NB4 (cell line): ENCODE data around the gene IL15RA.
"Not testable (repeated sequence)": the region's sequence is repeated elsewhere in the genome, so short reads cannot be mapped to it uniquely, and the experiment has no call there.

Source experiments
- DNase-seq: peaks from one replicate; pipeline ENCODE4 v3.0.0; 2010; ENCODE audit warnings: low read depth
- H3K4me3 ChIP-seq: one replicate; pipeline ENCODE4 v1.5.1; 2011; ENCODE audit warnings: mild to moderate bottlenecking, low read depth, low read length, moderate library complexity
- CTCF ChIP-seq: IDR thresholded peaks from one replicate; pipeline ENCODE4 v1.5.1; 2012; ENCODE audit warnings: low read depth, low read length
- MAX ChIP-seq: IDR thresholded peaks from 2 replicates; pipeline ENCODE4 v1.6.1; 2011; ENCODE audit warnings: low read depth, low read length
- MYC ChIP-seq: IDR thresholded peaks from 2 replicates; pipeline ENCODE4 v1.6.1; 2011; ENCODE audit warnings: low read depth, low read length
- POLR2A ChIP-seq: IDR thresholded peaks from 2 replicates; pipeline ENCODE4 v1.6.1; 2011; ENCODE audit warnings: mild to moderate bottlenecking; ENCODE audit not compliant: insufficient read length; ENCODE audit errors: extremely low read depth

IL15RA gene

GRCh38 chr10:5947471-5948207, 29.7 kb downstream of the IL15RA start:
- no peak for TF ChIP-seq CTCF
- no peak for TF ChIP-seq MYC
- no peak for TF ChIP-seq MAX
- TF ChIP-seq POLR2A: no peak
- no peak for DNase-seq
- no peak overlapping the region for H3K4me3 ChIP-seq

- TF ChIP-seq CTCF: no peak
- no peak for TF ChIP-seq POLR2A
- no peak for TF ChIP-seq MAX
- TF ChIP-seq MYC: no peak
- no peak for DNase-seq
- no peak overlapping the region for H3K4me3 ChIP-seq
These were observed 30.6 kb downstream of the IL15RA start for GRCh38 chr10:5946786-5947185.

GRCh38 chr10:5946419-5946775, 30.9 kb downstream of the IL15RA start:
- not testable (repeated sequence) for H3K4me3 ChIP-seq

GRCh38 chr10:5945561-5946418, 31.6 kb downstream of the IL15RA start:
- TF ChIP-seq MYC: peak; percentile 14; the same call in 1 of the 2 replicates
- no peak for TF ChIP-seq CTCF
- peak; percentile 37 for DNase-seq
- no peak overlapping the region for H3K4me3 ChIP-seq

More at GRCh38 chr10:5946419-5946775, 30.9 kb downstream of the IL15RA start:
- not testable (repeated sequence) for DNase-seq

GRCh38 chr10:5945190-5945509, 32.2 kb downstream of the IL15RA start:
- H3K4me3 ChIP-seq: no peak overlapping the region
- TF ChIP-seq MYC (no peak), MAX (no peak), CTCF (no peak), POLR2A (no peak)
- DNase-seq: no peak

- no peak overlapping the region for H3K4me3 ChIP-seq
- DNase-seq: no peak
- TF ChIP-seq CTCF (no peak), MAX (no peak), MYC (no peak), POLR2A (no peak)
These were observed 32.8 kb downstream of the IL15RA start for GRCh38 chr10:5944389-5945189.
